Neural crest cell (in vitro differentiated cells): Measurements from ENCODE around the gene NDC80. TPM values are rescaled to one million over a fixed set of nuclear protein-coding genes. Genes with fewer than 3 reads are reported as not detected.

ENCODE experiments used
- DNase-seq: peaks from one replicate; pipeline ENCODE4 v3.0.0; 2021; ENCODE audit warnings: low read depth, mixed read lengths, low spot score
- H3K27ac Mint-ChIP-seq: one replicate; pipeline ENCODE4 v1.8.0; 2021; ENCODE audit warnings: mild to moderate bottlenecking, mixed read lengths; ENCODE audit not compliant: unreplicated experiment
- H3K27me3 Mint-ChIP-seq: 2 replicates; pipeline ENCODE4 v1.8.0; 2021; ENCODE audit warnings: low read depth, mild to moderate bottlenecking, mixed read lengths
- H3K36me3 Mint-ChIP-seq: 2 replicates; pipeline ENCODE4 v1.8.0; 2021; ENCODE audit warnings: low read depth, mild to moderate bottlenecking, mixed read lengths
- H3K4me1 Mint-ChIP-seq: 2 replicates; pipeline ENCODE4 v1.8.0; 2021; ENCODE audit warnings: mixed read lengths
- H3K4me3 Mint-ChIP-seq: one replicate; pipeline ENCODE4 v1.8.0; 2021; ENCODE audit warnings: mild to moderate bottlenecking, mixed read lengths
- H3K9me3 Mint-ChIP-seq: 2 replicates; pipeline ENCODE4 v1.8.0; 2021; ENCODE audit warnings: mixed read lengths
- CTCF ChIP-seq: fragments of 200-600 bp; sonication (generic); conservative IDR thresholded peaks from 2 replicates; pipeline ENCODE4 v1.5.0; 2021; ENCODE audit warnings: antibody characterized with exemption, mild to moderate bottlenecking
- total RNA-seq: library from RNA; stranded (reverse); gene quantifications from 2 replicates; pipeline ENCODE4 v1.2.1, GENCODE V29; 2021

NDC80 gene
- total RNA-seq, 1 donor from 2014 or later, result 52.1 TPM

DNA sequence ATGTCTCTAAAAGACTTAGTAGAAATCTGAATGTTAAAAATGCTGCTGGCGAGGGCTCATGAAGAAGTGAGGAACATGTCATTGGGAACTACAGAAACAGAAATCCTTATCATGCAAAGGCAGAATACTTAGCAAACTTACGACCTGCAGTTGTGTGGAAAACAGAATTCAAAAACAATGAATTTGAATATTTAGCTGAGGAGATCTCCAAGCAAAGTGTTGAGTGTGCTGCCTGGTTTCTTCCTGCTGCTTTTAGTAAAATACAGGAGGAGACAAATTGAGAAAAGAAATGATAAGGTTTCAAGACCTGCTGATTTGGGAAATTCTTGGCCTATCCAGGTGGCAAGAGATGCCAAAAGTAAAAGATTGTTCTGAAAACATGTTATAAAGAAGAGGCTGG is 38.6 kb upstream of the NDC80 start:
- Mint-ChIP-seq H3K27me3 (no peaks in the 10 kb centered on the region), H3K27ac (no peak overlapping the region), H3K4me1 (peaks cover 6% of the 10 kb centered on the region), H3K9me3 (peaks cover 8% of the 10 kb centered on the region), H3K4me3 (no peak overlapping the region), H3K36me3 (peaks cover 29% of the 10 kb centered on the region)
- no peak for DNase-seq
- TF ChIP-seq CTCF, result no peak

GRCh38 chr18:2534906-2535305 is 36.5 kb upstream of the NDC80 start:
- peaks cover 29% of the 10 kb centered on the region for H3K36me3 Mint-ChIP-seq
- no peaks in the 10 kb centered on the region for H3K27me3 Mint-ChIP-seq
- H3K4me1 Mint-ChIP-seq, result peaks cover 14% of the 10 kb centered on the region
- DNase-seq, result no peak
- H3K4me3 Mint-ChIP-seq, result no peak overlapping the region
- H3K27ac Mint-ChIP-seq, result no peak overlapping the region
- peaks cover 8% of the 10 kb centered on the region for H3K9me3 Mint-ChIP-seq
- TF ChIP-seq CTCF, result no peak

GRCh38 chr18:2535419-2535910 is 35.9 kb upstream of the NDC80 start:
- Mint-ChIP-seq H3K36me3 (peaks cover 29% of the 10 kb centered on the region), H3K4me1 (peaks cover 14% of the 10 kb centered on the region), H3K9me3 (peaks cover 8% of the 10 kb centered on the region), H3K27ac (no peak overlapping the region), H3K27me3 (no peaks in the 10 kb centered on the region), H3K4me3 (no peak overlapping the region)
- TF ChIP-seq CTCF, result no peak
- DNase-seq, result no peak

- H3K27ac Mint-ChIP-seq, result peak overlapping the region; percentile 60
- no peak for TF ChIP-seq CTCF
- peaks cover 14% of the 10 kb centered on the region for H3K4me1 Mint-ChIP-seq
- no peaks in the 10 kb centered on the region for H3K27me3 Mint-ChIP-seq
- H3K4me3 Mint-ChIP-seq, result no peak overlapping the region
- peaks cover 26% of the 10 kb centered on the region for H3K36me3 Mint-ChIP-seq
- DNase-seq, result no peak
- peaks cover 8% of the 10 kb centered on the region for H3K9me3 Mint-ChIP-seq
Measured at GRCh38 chr18:2536063-2536462, 35.3 kb upstream of the NDC80 start.

- H3K27me3 Mint-ChIP-seq, result no peaks in the 10 kb centered on the region
- no peak for TF ChIP-seq CTCF
- peak overlapping the region; percentile 60 for H3K27ac Mint-ChIP-seq
- peaks cover 14% of the 10 kb centered on the region for H3K4me1 Mint-ChIP-seq
- H3K36me3 Mint-ChIP-seq, result peaks cover 26% of the 10 kb centered on the region
- no peak overlapping the region for H3K4me3 Mint-ChIP-seq
- DNase-seq, result no peak
- H3K9me3 Mint-ChIP-seq, result peaks cover 8% of the 10 kb centered on the region
Measured at GRCh38 chr18:2536493-2536892, 34.9 kb upstream of the NDC80 start.

GRCh38 chr18:2537296-2537695 is 34.1 kb upstream of the NDC80 start:
- Mint-ChIP-seq H3K27ac (no peak overlapping the region), H3K36me3 (peaks cover 22% of the 10 kb centered on the region), H3K4me1 (peaks cover 14% of the 10 kb centered on the region), H3K27me3 (no peaks in the 10 kb centered on the region), H3K4me3 (no peak overlapping the region), H3K9me3 (peaks cover 4% of the 10 kb centered on the region)
- no peak for TF ChIP-seq CTCF
- no peak for DNase-seq
